Measurements from ENCODE around the gene NPC1. TPM values are rescaled to one million over a fixed set of nuclear protein-coding genes. Genes with fewer than 3 reads are reported as not detected.

The NPC1 gene
- total RNA-seq, 1 donor from 2014 or later, result 114 TPM

GRCh38 chr18:23626451-23627279 lies 40.4 kb upstream of the NPC1 start:
- Histone ChIP-seq H3K4me1 (peaks cover 16% of the 10 kb centered on the region), H3K4me3 (no peak overlapping the region), H3K9me3 (no peaks in the 10 kb centered on the region), H3K27me3 (ENCODE audit: low read depth) (no peaks in the 10 kb centered on the region), H3K36me3 (no peaks in the 10 kb centered on the region), H3K27ac (no peak overlapping the region)
- TF ChIP-seq CTCF (IDR thresholded peaks at IDR 0.05), result no peak
- ATAC-seq (no peak), DNase-seq (no peak)
- intact Hi-C loops (cut with DNase I), result no loop called here

DNA sequence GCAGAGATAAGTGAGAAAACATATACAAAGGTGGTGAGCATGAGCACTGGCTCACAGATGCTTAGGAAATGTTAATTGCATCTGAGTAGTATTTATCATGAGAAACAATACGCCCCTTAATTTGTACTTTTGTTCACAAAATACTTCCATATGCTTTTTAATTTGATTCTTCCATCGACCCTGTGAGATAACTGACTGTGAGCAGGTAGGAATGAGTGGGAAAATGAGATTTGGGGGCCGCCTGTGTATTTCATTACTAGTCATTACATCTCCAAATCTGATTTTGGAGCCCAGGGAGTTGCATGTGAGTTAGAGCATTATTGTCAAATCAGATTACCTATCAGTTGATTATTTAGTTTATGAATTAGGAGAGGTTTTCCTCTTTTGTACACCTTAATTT lies 36.7 kb upstream of the NPC1 start:
- Histone ChIP-seq H3K27me3 (ENCODE audit: low read depth) (peaks cover 17% of the 10 kb centered on the region), H3K9me3 (no peaks in the 10 kb centered on the region), H3K4me1 (peaks cover 31% of the 10 kb centered on the region), H3K4me3 (no peak overlapping the region), H3K36me3 (no peaks in the 10 kb centered on the region), H3K27ac (no peak overlapping the region)
- no peak for DNase-seq
- no peak for ATAC-seq
- intact Hi-C loops (cut with DNase I), result no loop called here
- TF ChIP-seq CTCF (IDR thresholded peaks at IDR 0.05), result no peak

DNA sequence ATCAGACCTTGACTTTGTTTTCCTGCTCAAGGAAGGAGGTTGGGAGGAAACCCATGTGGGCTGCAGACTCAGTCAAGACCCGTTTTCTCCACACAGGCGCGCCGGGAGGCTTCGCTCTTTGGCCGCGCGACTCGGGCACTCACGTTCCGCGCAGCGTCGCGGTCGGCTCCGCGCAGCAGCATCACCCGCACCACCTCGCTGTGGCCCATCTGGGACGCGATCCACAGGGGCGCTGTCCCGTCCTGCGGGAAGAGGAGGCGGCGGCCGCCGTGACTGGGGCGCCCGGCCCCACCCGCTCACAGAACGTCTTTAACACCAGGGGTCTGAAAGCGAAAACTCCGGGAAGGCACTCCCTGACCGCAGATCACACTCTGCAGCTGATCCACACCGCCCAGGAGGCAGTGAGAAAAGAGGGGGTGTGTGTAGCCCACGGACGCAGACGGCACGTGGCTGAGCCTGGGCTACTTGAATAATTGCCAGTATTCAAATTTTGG lies 33.1 kb upstream of the NPC1 start:
- DNase-seq (peak; percentile 53), ATAC-seq (peak; percentile 60 to 75)
- intact Hi-C loops (cut with DNase I), result no loop called here
- peak overlapping the region; percentile 55 for H3K4me3 ChIP-seq
- no peaks in the 10 kb centered on the region for H3K9me3 ChIP-seq
- no peak for TF ChIP-seq CTCF (IDR thresholded peaks at IDR 0.05)
- no peaks in the 10 kb centered on the region for H3K36me3 ChIP-seq
- peak overlapping the region; percentile 67 for H3K27ac ChIP-seq
- peaks cover 25% of the 10 kb centered on the region for H3K4me1 ChIP-seq
- H3K27me3 ChIP-seq (ENCODE audit: low read depth), result peaks cover 17% of the 10 kb centered on the region

DNA sequence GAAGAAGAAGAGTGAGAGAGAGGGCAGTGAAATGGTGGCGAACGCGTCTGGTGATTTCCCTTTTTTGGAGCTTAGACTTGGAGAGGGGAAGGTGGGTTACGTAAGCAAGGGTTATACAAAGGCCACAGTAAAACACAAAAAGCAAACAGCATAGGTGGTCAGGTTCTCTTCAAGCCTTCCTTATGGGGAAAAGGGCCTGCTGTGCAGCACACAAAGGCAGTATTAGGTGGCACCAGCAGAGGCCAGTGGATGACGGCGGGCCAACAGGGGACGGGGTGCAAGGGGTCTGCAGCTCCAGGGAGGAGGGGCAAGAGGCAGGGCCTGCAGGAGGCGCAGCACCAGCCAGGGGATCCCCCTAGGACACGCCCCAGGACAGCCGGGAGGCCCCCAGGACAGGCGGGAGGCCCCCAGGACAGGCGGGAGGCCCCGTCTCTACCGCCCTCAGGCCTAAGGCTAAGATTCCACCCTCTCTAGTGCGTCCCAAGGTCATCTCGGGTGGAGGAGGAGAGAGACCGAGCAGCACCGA lies 32.6 kb upstream of the NPC1 start:
- H3K9me3 ChIP-seq, result no peaks in the 10 kb centered on the region
- peaks cover 25% of the 10 kb centered on the region for H3K4me1 ChIP-seq
- no peak for TF ChIP-seq CTCF (IDR thresholded peaks at IDR 0.05)
- H3K4me3 ChIP-seq, result peak overlapping the region; percentile 55
- DNase-seq, result peak; percentile 59
- intact Hi-C loops (cut with DNase I), result no loop called here
- peak overlapping the region; percentile 67 for H3K27ac ChIP-seq
- H3K36me3 ChIP-seq, result no peaks in the 10 kb centered on the region
- peak; percentile 83 to 90 for ATAC-seq
- peaks cover 17% of the 10 kb centered on the region for H3K27me3 ChIP-seq (ENCODE audit: low read depth)

DNA sequence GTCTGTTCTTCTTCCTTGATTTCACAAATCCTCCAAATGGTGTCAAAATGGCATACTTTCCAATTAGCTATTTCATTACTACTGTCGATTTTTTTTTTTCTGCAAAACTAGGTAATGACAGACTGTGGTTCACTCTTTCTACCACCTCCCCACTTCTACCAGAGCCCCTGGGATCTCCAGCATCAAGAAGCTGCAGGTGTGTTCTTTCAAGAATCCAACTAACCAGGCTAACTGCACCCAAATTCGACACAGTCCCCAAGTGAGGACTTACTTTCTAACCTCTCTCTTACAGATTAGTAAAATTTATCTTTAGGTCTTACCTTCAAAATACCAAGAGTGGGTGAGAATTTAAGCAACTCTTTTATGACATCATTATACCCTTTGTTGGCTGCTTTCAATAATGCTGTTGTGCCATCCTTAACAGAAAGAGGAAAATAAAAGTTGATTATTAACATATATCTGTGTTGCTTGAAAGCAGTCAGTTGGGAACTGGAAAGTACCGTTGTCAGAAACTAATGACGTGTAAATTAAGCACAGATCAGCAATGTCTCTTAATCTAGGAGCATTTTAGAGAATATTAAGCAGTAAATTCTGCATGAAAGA lies 31.2 kb upstream of the NPC1 start:
- intact Hi-C loops (cut with DNase I), result no loop called here
- ATAC-seq, result no peak
- H3K4me3 ChIP-seq, result no peak overlapping the region
- DNase-seq, result no peak
- H3K27me3 ChIP-seq (ENCODE audit: low read depth), result peaks cover 17% of the 10 kb centered on the region
- no peaks in the 10 kb centered on the region for H3K9me3 ChIP-seq
- peaks cover 25% of the 10 kb centered on the region for H3K4me1 ChIP-seq
- H3K36me3 ChIP-seq, result no peaks in the 10 kb centered on the region
- no peak for TF ChIP-seq CTCF (IDR thresholded peaks at IDR 0.05)
- no peak overlapping the region for H3K27ac ChIP-seq
